HG03139 (cell line): ENCODE data around the gene CYTH3.
"Not testable (repeated sequence)": the region's sequence is repeated elsewhere in the genome, so short reads cannot be mapped to it uniquely, and the experiment has no call there.

Experiments
- ATAC-seq: cut with Tn5 transposase; IDR thresholded peaks from one replicate; pipeline ENCODE4 v1.9.1; 2021; ENCODE audit not compliant: unreplicated experiment

CYTH3 gene

DNA sequence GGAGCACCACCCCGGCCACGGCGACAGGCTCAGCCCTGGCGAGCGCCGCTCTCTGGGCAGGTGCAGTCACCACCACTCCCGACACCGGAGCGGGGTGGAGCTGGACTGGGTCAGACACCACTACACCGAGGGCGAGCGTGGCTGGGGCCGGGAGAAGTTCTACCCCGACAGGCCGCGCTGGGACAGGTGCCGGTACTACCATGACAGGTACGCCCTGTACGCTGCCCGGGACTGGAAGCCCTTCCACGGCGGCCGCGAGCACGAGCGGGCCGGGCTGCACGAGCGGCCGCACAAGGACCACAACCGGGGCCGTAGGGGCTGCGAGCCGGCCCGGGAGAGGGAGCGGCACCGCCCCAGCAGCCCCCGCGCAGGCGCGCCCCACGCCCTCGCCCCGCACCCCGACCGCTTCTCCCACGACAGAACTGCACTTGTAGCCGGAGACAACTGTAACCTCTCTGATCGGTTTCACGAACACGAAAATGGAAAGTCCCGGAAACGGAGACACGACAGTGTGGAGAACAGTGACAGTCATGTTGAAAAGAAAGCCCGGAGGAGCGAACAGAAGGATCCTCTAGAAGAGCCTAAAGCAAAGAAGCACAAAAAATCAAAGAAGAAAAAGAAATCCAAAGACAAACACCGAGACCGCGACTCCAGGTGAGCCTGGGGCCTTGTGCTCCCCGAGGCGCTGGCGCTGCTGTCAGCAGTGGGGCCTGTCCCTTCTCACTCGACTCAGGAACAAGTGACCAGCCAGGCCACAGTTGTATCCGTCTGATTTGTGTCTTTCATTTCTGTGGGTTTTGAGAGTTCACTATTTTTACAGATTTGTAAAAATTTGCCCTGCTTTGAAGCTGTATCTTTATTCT lies 117.7 kb downstream of the CYTH3 start:
- no peak for ATAC-seq

DNA sequence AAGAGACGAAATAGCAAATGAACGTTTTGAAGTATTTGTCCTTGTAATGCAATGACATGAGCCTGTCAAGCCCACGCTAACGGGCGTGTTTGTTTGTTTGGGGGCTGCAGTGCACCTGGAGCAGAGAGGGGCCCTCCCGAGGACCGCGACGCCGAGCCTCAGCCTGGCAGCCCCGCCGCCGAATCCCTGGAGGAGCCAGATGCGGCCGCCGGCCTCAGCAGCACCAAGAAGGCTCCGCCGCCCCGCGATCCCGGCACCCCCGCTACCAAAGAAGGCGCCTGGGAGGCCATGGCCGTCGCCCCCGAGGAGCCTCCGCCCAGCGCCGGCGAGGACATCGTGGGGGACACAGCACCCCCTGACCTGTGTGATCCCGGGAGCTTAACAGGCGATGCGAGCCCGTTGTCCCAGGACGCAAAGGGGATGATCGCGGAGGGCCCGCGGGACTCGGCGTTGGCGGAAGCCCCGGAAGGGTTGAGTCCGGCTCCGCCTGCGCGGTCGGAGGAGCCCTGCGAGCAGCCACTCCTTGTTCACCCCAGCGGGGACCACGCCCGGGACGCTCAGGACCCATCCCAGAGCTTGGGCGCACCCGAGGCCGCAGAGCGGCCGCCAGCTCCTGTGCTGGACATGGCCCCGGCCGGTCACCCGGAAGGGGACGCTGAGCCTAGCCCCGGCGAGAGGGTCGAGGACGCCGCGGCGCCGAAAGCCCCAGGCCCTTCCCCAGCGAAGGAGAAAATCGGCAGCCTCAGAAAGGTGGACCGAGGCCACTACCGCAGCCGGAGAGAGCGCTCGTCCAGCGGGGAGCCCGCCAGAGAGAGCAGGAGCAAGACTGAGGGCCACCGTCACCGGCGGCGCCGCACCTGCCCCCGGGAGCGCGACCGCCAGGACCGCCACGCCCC lies 118.5 kb downstream of the CYTH3 start:
- no peak for ATAC-seq

DNA sequence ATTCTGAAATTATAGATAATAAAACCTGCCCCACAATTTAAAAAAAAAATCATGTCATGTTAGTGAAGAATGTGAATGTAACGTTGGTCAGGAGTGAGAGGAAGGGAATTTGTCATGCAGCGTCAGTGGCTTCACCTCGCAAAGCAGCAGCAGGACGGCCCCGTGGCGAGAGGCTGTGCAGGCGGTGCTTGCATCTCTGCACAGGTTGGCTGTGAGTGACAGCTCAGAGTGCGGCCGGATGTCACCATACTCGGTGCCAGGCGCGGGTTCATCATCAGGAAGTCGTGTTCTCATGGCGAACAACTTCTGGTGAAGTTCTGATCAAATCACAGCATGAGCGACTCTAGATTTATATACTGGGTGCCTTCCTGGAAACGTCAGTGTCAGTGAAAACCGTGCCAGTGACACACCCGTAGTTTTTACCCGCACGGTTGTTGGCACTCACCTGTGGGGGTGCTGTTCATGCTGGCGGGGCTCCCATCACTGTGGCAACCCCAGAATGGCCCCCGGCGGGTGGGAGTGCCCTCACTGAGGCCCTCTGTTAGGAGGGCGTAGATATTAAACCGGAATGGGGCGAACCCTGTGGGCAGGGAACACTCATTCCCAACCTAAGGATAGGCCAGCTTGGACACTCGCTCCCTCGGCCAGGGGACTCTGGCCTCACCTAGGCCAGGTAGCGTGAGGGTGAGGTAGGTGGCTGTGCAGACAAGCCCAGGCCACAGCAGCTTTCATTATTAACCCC lies 120.3 kb downstream of the CYTH3 start:
- no peak for ATAC-seq

DNA sequence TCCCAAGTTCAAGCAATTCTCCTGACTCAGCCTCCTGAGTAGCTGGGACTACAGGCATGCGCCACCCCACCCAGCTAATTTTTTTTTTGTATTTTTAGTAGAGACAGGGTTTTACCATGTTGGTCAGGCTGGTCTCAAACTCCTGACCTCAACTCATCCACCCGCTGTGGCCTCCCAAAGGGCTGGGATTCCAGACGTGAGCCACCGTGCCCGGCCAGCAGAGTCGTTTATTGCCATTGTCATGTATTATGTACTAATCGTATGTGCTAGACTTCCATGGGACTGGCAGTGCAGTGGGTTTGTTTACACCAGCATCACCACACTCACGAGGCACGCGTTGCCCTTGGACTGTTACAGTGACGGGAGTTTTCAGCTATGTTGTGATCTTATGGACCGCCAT lies 120.9 kb downstream of the CYTH3 start:
- not testable (repeated sequence) for ATAC-seq

DNA sequence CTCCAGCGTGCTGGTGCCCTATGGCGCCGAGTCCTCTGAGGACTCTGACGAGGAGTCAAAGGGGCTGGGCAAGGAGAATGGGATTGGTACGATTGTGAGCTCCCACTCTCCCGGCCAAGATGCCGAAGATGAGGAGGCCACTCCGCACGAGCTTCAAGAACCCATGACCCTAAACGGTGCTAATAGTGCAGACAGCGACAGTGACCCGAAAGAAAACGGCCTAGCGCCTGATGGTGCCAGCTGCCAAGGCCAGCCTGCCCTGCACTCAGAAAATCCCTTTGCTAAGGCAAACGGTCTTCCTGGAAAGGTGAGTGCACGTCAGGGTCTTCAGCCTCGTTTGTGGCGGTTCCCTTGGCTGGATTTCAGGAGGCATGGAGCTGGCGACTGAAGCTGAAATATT lies 122.4 kb downstream of the CYTH3 start:
- no peak for ATAC-seq

DNA sequence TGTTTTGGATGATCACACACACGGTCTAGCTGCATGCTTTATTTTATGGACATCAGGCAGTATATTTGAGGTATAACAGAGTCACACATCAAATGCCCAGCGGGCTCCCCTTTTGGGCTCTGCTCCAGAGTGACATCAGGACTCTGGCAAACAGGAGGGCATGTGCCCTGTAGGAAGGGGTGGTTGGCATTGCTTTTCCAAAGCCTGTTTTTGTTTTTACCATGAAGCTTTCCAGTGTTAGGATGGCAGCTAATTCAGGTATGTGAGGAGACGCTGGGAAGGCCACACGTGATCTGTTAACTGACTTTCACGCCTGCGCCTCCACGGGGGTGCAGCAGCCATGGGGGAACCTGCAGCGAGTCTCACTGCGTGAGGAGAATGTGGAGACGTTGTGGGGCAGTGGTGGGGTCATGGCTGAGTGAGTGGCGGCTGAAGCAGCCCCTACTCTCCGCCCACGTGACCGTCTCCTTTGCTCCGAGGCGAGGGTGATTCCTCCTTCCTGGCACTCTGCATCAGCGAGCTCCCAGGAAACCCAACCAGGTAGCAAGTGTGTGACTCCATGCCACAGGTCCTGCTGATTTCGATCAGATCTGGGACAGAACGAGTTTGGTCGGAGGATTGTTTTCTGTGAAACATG lies 123.6 kb downstream of the CYTH3 start:
- no peak for ATAC-seq

DNA sequence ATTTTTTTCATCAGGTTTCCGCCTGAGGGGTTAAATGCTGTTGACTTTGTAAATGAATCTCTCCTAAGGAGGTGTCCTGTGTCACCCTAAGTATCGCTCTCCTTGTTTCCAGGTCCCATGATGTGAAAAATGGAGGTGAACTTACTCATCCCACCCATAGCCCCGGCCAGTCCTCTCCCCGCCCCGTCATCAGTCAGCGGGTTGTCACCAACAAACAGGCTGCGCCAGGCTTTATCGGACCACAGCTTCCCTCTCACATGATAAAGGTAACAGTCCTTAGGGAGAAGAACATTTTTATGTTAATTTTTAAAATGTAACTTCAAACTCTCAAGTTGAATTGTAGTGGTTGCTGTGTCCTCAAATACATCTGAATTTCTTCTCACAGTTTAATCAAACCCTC lies 124.8 kb downstream of the CYTH3 start:
- ATAC-seq, result no peak

DNA sequence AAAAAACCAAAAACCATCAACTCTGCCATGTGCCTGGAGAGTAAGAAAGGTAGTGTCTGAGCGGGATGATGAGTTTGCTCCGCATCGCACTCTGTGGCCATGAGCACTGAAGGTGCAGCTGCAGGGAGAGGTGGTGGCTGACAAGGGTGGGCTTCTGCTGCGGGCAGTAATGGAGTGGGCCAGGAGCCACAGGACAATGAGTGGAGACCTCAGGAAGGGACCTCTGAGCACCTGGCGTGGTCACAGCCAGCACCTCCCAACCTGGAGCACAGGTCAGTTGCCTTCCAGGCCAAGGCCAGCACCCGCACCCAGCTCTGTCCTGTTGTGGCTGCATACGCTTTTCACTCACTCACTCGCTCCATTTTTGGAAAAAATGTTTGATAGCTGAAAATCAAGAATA lies 125.8 kb downstream of the CYTH3 start:
- no peak for ATAC-seq

DNA sequence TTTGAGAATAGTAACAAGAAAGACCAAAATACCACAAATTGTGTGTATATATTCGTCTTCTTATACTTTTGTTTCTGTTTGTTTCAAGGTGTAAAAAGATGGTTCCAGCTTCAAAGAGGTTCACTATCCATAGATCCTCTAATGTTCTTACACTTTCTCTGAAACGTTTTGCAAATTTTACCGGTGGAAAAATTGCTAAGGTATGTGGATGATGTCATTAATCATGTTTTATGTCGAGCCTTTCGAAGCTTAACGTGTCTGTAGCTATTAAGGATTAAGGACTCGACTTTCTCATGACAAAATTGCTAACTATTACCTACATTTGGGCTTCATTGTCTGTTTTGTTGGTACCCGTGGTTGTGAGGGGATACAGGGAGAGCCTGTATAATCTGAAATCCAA lies 128.4 kb downstream of the CYTH3 start:
- ATAC-seq, result no peak

DNA sequence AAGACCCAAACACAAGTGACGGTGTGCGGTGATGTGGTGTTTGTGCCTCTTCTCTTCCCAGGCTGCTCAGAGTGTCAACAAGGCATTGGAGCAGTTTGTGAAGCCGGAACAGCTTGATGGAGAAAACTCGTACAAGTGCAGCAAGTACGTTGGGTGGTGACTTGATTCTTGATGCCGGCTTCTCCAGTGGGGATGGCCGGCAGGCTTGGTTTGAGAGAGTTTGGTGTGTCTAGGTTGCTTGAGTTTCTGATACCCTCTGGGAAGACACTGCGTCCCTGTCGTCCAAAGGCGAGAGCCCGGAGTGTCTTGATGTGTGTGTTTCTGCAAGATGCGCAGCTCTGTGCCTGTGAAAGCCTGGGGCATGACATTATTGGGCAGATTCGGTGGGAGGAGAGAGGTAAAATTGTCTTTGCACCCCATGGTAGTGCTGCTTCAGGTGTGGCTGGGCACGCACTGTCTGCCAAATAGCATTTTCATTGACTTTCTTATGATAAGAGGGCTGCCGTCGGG lies 129.5 kb downstream of the CYTH3 start:
- ATAC-seq, result no peak

DNA sequence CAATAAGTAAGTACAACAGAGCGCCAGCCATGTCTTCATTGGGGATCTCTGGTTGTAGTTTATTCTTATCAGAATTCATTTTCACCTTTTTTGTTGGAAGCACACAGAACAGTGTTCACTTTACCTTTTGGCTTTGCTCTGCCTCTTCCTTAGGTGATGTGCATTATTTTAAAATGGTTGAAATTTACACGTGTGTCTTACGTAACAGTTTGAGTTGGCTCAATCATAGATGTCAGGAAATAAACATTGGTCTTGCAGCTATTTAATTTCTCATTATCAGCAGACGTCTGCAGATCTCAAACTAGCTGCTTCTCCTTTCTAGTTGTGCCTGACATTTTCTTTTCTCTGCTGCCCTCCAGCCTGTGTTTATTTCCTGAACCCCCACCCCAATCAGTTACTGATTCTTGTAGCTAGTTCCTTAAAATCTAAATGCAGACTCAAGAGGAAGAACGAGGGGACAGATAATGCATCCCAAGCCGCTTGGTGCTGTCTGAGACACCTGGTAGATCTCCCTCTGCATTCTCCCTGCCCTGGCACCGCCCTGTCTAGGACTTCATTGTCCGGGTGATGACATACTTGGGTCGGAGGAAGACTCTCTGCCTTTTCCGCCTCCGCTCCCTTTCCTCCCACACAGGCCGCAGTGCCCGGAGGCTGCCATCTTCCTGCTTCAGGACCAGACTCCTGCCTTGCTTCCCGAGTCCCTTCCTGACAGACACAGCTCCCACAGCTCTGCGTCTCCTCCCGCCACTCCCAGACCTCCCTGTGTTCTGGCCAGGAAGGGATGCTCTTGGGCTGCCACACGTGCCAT lies 133.0 kb downstream of the CYTH3 start:
- ATAC-seq, result no peak

DNA sequence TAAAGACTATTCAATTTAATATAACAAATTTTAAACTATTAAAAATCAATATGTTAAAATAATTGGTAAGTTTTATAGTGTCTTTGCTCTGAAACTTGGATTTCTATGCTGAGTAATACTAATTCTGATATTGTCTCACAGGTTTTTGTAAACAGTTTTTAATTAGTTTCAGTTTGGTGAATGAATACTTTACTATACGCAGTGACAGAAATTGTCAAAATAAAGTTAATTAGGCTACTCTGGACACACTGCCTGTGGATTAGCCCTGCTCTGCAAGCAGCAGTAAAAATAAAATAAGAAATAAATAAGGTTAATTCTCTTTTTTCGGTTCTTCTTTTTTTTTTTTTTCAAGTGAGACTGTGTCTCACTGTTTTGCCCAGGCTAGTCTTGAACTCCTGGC lies 135.9 kb downstream of the CYTH3 start:
- ATAC-seq, result no peak

DNA sequence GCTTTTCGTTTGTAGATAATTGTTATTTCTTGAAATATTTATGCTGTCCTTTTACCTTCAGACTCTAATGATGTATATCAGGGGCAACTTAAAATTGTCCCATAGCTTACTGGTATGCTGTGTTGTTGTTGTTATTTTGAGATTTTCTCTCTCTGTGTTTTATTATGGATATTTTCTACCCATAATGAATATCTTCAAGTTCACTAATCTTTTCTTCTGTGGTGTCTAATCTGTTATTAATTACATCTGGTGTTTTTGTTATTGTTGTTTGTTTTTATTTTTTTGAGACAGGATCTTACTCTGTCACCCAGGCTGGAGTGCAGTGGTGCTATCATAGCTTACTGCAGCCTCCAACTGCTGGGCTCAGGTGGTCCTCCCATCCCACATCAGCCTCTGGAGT lies 139.2 kb downstream of the CYTH3 start:
- no peak for ATAC-seq

DNA sequence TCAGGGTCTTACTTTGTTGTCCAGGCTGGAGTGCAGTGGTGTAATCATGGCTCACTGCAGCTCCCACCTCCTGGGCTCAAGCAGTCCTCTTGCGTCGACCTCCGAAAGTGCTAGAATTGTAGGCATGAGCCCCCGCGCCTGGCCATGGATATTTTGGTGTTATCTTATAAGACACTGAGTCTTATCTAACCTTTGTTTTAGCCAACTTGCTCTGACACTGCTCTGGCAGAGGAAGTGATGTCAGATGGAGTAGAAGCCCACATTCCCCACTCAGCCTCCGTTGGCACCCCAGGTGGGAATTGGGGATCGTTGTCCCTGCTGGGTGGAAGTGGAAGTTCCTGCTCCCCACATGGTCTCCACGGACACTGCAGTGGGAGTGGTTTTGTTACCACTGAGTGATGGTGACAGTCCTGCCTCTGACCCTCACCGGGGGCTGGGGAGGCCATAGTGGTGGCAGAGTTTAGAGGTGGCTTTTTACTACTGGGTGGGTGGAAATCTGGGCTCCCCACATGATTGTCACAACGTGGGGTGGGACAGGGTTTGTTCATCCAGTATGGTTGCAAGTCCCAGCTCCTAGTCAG lies 142.3 kb downstream of the CYTH3 start:
- ATAC-seq, result no peak

DNA sequence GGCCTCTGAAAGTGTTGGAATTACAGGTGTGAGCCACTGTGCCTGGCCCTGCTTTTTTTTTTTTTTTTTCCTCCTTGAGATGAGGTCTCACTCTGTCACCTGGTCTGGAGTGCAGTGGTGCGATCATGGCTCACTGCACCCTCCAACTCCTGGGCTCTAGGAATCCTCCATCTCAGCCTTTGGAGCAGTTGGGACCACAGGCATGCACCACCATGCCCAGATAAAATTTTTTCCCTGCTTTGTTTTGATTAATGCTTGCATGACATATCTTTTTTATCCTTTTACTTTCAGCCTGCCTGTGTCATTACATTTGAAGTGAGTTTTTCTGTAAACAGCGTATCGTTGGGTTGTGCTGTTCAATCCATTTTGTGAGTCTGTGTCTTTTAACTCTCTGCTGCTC lies 144.2 kb downstream of the CYTH3 start:
- ATAC-seq, result no peak

DNA sequence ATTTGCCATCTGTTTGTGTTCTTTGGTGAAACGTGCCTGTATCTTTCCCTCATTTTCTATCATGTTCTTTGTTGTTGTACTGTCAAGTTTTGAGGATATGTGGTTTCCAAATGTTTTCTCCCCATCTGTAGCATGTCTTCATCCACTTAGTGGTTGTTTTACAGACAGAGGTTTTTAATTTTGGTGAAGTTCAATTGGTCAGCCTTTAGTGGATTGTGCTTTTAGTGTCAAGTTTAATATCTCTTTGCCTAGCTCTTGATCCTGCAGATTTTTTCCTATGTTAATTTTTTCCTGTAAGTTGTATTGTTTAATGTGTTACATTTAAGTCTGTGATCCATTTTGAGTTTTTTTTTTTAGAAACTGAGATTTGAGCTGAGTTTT lies 145.3 kb downstream of the CYTH3 start:
- ATAC-seq, result no peak

DNA sequence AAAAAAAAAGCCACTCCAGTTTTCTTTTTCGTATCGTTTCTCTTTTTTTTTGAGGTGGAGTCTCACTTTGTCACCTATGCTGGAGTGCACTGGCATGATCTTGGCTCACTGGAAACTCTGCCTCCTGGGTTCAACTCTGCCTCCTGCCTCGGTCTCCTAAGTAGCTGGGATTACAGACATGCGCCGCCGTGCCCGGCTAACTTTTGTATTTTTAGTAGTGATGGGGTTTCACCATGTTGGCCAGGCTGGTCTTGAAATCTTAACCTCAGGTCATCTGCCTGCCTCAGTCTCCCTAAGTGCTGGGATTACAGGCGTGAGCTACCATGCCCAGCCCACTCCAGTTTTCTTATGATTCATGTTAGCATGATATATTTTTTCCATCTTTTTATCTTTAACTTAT lies 148.6 kb downstream of the CYTH3 start:
- ATAC-seq, result no peak

DNA sequence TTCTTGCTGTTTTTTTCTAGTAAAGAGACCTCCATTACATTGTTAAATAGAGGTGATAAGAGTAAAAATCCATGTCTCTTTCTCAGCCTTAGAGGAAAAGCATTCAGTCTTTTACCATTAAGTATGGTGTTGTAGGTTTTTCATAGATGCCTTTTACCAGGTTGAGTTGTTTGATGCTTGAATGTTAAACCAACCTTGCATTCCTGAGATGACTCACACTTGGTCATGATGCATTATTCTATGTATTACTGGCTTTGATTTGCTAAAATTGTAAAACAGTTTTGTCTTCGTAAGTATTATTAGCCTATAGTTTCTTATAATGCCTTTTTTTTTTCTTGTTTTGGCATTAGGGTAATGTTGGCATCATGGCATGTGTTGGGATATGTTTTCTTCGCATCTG lies 151.3 kb downstream of the CYTH3 start:
- no peak for ATAC-seq

DNA sequence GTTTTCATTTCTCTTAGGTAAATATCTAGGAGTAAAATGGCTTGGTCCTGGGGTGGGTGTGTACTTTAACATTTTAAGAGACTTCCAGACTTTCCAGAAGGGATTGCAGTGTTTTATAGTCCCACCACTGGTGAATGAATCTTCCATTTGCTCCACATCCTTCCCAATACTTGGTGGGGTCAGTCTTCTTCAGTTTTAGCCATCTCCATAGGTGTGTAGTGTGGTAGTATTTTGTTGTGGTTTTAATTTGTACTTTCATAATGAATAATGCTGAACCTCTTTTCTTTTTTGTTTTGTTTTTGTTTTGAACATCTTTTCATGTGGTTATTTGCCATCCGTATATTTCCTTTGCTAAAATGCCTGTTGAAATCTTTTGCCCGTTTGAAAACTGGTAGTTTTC lies 154.9 kb downstream of the CYTH3 start:
- no peak for ATAC-seq

DNA sequence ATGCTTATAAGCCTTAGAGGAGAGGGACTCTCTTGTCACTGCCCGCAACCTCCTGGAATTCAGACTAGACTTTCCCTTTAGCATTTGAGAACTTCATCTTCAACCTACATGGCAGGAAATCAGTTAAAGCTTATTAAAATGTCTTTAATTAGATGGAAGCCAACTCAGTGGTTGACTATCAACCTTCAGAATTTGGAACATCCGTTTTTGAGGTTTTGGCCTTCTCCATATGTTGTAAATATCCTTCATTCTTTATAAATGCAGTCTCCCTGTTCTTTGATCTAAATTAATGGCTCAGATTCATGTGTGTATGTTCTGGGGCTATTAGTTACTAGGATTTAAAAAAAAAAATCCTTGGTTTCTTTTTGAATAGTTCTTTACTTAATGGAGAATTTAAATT lies 156.2 kb downstream of the CYTH3 start:
- no peak for ATAC-seq
